Measurements from ENCODE around the gene P4HB. TPM values are rescaled to one million over a fixed set of nuclear protein-coding genes. Genes with fewer than 3 reads are reported as not detected.

The P4HB gene
- total RNA-seq, 1 experiment from 2014 or later: 759 TPM

- H3K4me3 ChIP-seq (ENCODE audit: low read depth in 2 of 2, low read length in 2 of 2): no peak overlapping the region
- TF ChIP-seq POLR2AphosphoS5 (IDR thresholded peaks at IDR 0.05; ENCODE audit: low read depth, low read length) (no peak), REST (IDR thresholded peaks at IDR 0.05; ENCODE audit: insufficient read depth in 1 of 2, low read depth in 2 of 2, low read length in 1 of 2) (no peak), SIN3A (IDR thresholded peaks at IDR 0.05; ENCODE audit: borderline replicate concordance, insufficient read depth, low read depth, low read length) (no peak), TCF7L2 (IDR thresholded peaks at IDR 0.05; ENCODE audit: low read depth, low read length) (no peak), CTCF (IDR thresholded peaks at IDR 0.05) (no peak)
- BruUV-seq (replicated peaks): no TSS peak
- peaks cover 4% of the 10 kb centered on the region for H3K4me1 ChIP-seq (ENCODE audit: control insufficient read depth, insufficient read depth, low read length)
- H3K27me3 ChIP-seq (ENCODE audit: control insufficient read depth, insufficient read depth, low read length): no peaks in the 10 kb centered on the region
- no peak overlapping the region for H3K27ac ChIP-seq (ENCODE audit: low read length)
- in situ Hi-C loops (cut with HindIII; ENCODE audit: low pct_unique_long_range_greater_than_20kb, low sequenced_read_pairs) (no loop called here), intact Hi-C loops (cut with micrococcal nuclease; ENCODE audit: unreplicated experiment) (no loop called here)
- ChIA-PET POLR2A (no interaction called here), CTCF (interaction anchor here (0.7 kb wide), 1 partner anchor 90 kb away, joined by 3 read pairs; no protein-coding TSS in a partner anchor)
- no peak for ATAC-seq
- no peaks in the 10 kb centered on the region for H3K36me3 ChIP-seq (ENCODE audit: control insufficient read depth, insufficient read depth, low read length)
- no peak for DNase-seq (ENCODE audit: low read depth, low spot score)
- H3K9me3 ChIP-seq (ENCODE audit: control insufficient read depth, insufficient read depth, low read depth, low read length): no peaks in the 10 kb centered on the region
These were observed 47.6 kb downstream of the P4HB start for GRCh38 chr17:81812571-81813370.

GRCh38 chr17:81811705-81812570 lies 48.4 kb downstream of the P4HB start:
- Histone ChIP-seq H3K4me1 (ENCODE audit: control insufficient read depth, insufficient read depth, low read length) (peaks cover 4% of the 10 kb centered on the region), H3K36me3 (ENCODE audit: control insufficient read depth, insufficient read depth, low read length) (no peaks in the 10 kb centered on the region), H3K27ac (ENCODE audit: low read length) (no peak overlapping the region), H3K4me3 (ENCODE audit: low read depth in 2 of 2, low read length in 2 of 2) (no peak overlapping the region), H3K9me3 (ENCODE audit: control insufficient read depth, insufficient read depth, low read depth, low read length) (no peaks in the 10 kb centered on the region), H3K27me3 (ENCODE audit: control insufficient read depth, insufficient read depth, low read length) (no peaks in the 10 kb centered on the region)
- BruUV-seq (replicated peaks): no TSS peak
- ATAC-seq (peak; percentile 17; the same call in 1 of the 2 replicates), DNase-seq (ENCODE audit: low read depth, low spot score) (no peak)
- POLR2A ChIA-PET: interaction anchor here (0.6 kb wide), 1 partner anchor 43 kb away, joined by 5 read pairs; no protein-coding TSS in a partner anchor
- CTCF ChIA-PET: interaction anchor here (0.7 kb wide), 1 partner anchor 89 kb away, joined by 3 read pairs; no protein-coding TSS in a partner anchor
- in situ Hi-C loops (cut with HindIII; ENCODE audit: low pct_unique_long_range_greater_than_20kb, low sequenced_read_pairs) (no loop called here), intact Hi-C loops (cut with micrococcal nuclease; ENCODE audit: unreplicated experiment) (no loop called here)
- TF ChIP-seq TCF7L2 (IDR thresholded peaks at IDR 0.05; ENCODE audit: low read depth, low read length) (no peak), REST (IDR thresholded peaks at IDR 0.05; ENCODE audit: insufficient read depth in 1 of 2, low read depth in 2 of 2, low read length in 1 of 2) (no peak), SIN3A (IDR thresholded peaks at IDR 0.05; ENCODE audit: borderline replicate concordance, insufficient read depth, low read depth, low read length) (no peak), POLR2AphosphoS5 (IDR thresholded peaks at IDR 0.05; ENCODE audit: low read depth, low read length) (no peak), CTCF (IDR thresholded peaks at IDR 0.05) (no peak)
